ELF-1 (cell line): ENCODE data around the gene FGF8.

Experiments
- DNase-seq: peaks from one replicate; pipeline ENCODE4 v3.0.0-alpha.2; 2016; ENCODE audit warnings: low read depth, low spot score

The FGF8 gene

DNA sequence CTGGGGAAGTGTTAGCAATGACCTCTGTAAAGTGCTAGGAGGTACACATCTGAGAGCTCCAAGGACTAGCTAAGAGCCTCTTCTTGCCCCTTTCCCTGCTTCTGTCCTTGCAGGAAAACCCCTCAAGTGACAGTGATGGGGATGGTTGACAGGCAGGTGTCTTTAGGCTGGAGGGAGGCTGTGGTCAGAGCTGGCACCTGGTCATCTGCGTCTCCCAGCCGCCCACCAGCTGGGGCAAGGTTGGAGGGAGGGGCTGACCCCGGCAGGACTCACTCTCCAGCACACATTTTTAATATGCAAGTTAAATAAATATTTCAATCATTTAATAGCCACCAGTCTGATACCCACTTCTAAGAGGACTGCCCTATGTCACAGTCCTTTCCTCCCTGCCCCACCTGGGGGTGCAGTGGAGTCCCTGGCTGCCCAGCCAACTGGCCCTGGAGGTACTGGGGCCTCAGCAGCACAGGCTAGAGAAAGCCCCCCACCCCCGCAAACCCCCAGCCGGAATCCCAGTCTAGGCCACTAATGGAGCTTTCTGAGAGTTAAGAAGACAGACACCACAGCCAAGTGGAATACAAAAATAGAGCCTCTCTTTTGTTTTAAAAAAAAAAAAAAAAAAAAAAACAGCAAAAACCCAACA is 6.3 kb downstream of the FGF8 start:
- no peak for DNase-seq

DNA sequence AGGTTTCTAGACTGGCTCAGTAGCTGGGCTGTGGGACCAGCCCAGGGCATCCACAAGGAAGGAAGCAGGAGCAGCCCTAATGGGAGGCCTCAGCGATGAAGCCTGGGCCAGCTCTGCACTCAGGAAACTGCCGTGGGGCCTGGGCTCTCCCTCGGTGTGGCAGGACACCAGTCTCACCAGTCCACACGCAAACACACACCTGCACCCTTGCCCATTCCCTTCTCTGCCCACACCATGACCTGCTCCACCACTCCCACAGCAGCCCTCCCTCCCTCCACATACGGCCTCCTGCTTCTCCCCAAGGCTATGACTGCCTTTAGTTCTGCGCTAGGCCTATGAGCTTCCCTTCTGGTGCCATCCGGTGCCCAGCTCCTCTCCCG is 7.1 kb downstream of the FGF8 start:
- no peak for DNase-seq

DNA sequence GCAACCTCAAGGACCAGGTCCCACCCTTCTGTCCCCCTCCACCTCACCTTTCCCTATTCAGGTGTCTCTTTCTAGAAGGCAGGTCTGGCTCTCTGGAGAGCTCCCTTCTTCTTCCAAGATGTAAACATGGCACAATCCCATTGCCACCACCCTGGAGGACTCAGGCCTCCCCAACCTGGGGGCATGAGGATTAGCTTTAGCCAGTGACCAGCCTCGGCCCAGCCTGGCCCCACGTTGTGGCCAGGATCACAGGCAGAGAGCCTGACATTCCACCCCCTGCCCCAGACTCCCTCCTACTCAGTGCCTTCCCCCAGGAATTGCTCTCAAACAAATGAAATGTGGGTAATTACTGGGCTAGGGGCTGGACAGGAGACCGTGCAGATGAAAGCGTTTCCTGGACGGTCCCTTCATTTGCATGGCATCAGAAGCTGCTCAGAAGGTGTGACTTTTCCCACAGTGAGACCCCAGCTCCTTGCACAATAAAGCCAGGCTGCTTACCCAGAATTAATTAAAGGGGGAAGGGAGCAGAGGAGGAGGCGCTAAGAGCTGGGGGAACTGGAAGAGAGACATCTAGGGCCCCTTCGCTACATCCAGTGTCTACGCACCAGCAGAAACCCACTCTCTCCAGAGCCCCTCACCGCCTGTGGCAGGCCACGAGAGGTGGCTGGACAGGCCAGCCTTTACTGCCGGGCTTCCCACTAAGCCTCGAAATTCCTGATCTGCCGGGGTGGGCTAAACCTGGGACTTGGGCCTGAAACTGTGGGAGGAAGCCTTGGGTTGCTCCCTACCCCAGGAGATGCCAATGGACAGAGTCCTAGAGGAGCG is 7.7 kb downstream of the FGF8 start:
- DNase-seq, result peak; percentile 52

DNA sequence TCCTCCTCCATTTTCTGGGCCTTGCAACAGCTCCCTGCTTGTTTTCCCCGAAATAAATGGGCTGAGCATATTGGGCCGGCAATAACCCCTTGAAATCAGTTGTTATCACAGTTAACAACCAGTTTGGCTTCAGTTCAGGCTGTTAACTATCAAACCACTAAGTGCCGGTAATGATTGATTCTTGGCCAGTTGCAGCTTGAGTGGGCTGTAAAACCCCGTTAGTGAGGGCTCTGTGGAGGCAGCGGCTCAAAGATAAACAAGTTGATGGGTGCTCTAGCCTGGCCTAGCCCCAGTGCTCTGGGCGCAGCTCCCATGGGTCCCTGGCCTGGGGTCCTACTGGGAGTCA is 8.3 kb downstream of the FGF8 start:
- DNase-seq, result no peak

GRCh38 chr10:101766753-101767599 is 8.9 kb downstream of the FGF8 start:
- DNase-seq, result no peak

DNA sequence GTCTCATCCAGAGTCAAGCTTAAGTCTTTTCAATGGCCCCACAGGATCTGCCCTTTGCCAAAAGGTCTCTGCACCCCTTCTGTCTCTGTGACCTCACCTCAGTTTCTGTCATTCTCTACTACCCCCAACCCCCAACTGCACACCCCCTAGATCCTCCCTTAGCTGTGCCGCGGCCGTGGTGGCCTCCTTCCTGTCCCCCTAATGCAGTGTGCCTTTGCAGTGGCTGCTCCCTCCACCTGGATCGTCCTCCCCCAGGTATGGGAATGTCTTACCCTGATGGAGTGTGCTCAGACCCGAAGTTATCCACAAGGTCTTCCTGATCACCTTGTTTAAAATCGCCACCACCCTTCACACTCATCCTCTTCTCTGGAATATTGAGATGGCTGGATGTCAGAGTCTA is 9.6 kb downstream of the FGF8 start:
- DNase-seq, result no peak

DNA sequence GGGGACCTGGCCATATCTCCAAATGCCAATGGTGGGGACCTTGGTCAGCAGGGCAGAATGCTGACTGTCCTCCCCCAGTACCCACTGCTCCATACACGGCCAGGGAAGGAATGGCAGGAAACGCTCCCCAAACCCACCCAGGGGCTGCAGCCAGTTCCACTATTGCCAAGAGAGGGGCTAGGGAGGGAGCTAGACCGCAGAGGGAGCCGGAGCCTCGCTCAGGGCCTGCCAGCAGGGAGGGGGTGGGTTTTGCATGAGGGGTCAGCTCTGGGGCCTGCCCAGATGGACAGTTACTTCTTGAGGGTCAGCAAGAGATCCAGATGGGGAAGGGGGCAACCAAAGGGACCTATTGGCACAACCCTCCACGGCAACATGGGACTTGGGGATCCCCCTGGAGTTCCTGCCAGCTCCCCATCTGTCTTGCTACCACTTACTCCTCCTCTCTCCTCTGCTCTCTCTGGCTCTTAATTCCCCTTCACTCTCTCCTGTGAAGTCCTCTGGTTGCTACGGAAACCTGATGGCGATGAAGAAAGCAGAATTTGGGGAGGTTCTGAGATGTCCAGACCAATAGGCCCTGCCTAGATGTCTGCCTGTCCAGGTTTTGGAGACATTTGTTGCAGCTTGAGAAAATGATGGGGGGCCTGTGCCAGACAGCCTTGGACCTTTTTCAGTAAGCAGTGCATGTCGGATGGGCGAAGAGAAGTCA is 12.6 kb downstream of the FGF8 start:
- DNase-seq, result no peak

GRCh38 chr10:101762736-101763135 is 13.2 kb downstream of the FGF8 start:
- no peak for DNase-seq

DNA sequence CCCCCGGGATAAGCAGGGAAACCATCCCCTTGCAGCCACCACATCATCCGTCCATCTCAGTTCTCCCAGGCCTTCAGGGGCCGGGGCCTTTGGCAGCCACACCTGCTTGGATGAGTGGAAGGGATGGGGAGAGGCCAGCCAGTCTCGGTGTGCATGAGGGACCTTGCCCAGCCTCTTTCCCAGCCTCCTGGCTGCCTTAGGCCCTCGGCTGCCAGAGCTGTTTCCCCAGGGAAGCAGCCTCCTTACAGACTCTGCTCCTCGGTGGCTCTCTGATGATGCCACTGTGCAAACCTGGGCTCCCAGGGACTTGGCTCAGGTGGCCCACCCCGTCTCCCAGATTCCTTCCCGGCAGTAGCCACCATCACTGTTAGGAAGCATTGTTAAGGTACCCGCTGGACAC is 14.7 kb downstream of the FGF8 start:
- no peak for DNase-seq

- no peak for DNase-seq
Measured at GRCh38 chr10:101760510-101760909, 15.4 kb downstream of the FGF8 start.

DNA sequence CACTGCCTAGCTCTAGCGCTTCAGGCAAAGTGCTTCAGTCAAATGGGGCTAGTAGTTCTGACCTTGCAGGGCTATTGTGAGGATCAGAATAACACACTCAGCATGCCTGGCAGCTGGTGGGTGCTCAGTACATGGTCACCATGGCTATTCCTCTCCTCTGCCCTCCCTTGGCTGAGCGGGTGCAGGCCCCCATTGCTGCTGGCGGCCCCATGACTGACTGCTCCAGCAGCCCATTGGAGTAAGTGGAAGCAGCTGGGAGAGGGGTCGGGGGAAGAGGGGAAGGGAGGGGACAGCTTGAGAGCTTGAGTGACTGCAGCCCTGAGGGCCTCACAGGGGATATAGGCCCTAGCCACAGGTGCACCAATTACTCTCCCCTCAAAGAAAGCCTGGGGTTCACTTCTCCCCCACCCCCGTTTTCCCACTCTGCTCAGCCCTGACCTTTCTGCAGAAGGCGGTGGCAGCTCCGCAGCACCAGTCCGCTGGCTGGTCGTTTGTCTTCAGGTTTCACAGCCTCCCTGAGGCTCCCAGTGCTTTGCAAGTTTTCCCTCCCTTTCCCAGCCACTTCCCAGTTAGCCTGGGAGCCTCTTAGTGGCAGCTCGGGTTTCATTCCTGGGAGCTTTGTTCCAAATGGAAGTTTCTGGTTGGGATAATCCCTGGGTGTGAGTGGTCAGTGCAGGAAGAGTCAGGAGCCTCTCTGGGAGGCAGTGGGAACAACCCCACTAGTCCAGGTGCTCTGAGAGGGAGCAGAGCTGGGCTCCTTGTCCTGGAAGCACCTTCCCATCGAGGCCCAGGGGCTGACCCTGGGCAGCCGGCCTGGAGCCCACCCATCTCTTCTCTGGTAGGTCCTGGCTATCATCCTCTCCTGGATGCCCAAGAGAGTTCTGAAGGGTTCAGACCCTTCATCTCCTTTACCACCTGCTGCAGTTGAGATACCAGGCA is 16.3 kb downstream of the FGF8 start:
- DNase-seq, result peak; percentile 77

- no peak for DNase-seq
Measured at GRCh38 chr10:101758858-101759257, 17.1 kb downstream of the FGF8 start.

DNA sequence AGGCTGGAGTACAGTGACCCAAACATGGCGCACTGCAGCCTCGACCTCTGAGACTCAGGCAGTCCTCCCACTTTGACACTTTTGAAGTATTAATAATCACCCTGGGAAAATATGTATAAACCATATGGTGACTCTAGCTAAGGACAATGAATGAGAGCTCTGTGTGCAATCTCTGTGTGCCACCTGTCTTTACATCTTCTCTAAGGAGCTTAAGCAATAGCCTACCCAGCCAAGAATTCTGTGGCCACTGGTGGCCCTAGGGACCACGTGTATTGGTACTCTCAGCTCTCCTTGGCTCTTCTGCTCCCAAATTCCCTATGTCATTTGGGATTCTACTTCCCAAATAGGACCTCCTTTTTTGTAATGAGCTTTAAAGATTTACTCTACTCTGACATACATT is 23.7 kb downstream of the FGF8 start:
- no peak for DNase-seq

DNA sequence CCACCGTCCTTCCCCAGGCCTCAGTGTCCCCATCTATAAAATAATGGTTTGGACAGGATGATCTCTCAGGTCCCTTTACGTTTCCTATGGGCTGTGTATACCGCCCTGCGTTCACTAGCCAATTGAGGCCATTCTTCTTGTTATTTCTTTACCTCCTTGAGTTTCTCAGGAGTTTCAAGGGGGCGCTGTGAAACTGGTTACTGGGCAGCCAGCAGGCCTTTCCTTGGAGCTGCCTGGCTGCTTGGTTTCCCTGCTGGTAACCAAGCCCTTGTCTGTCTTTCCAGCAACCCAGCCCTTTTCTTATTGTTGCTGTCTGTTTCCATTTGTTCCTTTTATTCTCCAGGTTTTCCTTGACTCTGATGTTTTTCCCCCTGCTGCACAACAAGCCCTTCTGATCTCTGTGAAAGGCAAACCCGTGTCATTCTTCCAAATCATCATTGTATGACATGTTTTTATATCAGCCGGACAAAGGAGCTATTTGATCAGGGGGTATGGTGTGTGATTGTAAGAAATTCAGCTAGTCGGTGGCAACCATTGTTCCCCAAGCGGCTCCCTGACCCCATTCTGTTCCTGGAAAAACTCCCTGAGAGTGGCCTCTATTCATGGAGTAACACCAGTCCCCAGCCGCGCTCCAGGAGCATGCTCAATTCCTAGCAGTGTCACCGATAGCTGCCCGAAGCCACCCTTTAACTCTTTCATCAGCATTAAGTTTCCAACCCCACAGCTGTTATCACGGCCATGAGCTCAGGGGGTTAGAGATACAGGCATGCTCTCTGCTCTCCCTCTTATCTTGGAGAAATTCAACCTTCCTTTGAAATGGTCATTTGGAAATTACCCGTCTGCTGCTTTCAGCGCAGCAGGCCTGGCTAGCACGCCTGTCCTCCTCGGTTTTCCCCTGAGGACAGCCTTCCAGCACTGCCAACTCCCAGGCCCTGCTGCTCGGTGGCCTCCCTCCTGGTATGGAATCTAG is 26.6 kb downstream of the FGF8 start:
- DNase-seq, result peak; percentile 85

DNA sequence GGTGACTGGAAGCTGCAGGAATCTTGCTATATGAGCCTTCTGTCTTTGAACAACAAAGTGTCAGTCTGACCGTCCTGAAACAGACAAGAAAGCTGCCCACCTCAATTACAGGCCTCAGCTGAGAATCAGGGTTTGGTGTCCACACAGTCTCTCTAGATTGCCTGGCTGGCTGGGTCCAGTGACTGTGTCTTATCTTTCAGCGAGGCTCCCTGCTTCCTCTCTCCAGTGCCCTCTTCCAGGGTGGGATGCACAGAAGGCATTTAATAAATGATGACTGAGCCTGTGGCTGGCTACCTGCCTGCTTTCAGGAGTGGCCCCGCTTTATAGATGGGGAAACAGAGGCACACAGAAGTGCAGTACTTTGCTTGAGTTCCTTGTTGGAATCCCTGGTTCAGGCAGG is 27.4 kb downstream of the FGF8 start:
- no peak for DNase-seq

DNA sequence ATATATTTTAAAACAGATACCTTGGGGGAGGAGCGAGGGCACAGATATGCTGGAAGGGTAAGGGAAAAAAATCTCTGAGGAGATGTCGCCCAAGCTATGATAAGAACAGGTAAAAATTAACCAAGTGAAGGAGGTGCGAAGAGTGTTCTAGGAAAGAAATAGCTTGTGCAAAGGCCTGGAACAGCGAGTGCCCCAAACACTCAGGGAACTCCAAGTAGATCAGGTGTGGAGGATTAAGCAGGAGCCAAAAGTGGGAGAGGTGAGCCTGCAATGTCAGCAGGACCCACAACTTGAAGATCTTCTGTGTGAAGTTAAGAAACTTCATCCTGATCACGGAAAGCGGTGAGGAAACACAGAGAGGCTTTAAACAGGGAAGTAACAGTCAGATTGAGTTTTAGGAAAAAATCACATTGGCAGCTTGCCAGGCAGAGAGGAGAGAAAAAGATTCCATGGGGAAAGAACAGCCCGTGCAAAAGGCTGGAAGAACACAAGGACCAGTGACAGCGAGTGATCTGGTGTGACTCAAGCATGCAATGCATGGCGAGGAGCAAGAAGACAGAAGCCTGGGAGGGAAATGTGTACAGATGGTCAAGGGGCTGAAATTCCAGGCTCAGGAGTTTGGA is 30.7 kb downstream of the FGF8 start:
- no peak for DNase-seq

DNA sequence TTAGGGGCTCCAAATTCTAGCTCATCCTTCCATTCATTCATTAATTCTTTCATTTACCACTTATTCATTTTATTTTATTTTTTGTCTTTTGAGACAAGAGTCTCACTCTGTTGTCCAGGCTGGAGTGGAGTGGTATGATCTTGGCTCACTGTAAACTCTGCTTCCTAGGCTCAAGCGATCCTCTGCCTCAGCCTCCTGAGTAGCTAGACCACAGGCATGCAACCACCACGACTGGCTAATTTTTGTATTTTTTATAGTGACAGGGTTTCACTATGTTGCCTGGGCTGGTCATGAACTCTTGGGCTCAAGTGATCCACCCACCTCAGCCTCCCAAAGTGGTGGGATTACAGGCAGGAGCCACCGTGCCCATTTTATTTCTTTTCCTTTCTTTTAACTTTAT is 31.6 kb downstream of the FGF8 start:
- DNase-seq, result no peak

DNA sequence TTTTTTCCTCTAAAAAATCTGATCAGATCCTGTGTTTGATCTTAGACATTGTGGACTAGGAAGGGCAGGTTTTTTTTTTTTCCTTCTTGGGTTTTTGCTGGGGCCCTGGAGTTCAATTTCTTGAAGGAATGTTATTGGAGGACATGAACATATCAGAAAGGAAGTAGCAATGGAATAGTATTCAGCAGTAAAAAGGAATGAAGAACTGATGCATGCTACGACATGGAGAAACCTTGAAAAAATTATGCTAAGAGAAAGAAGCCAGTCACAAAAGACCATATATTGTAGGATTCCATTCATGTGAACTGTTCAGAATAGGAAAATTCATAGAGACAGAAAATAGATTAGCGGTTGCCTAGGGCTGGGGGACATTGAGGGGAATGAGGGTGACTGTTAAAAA is 34.0 kb downstream of the FGF8 start:
- DNase-seq, result no peak

DNA sequence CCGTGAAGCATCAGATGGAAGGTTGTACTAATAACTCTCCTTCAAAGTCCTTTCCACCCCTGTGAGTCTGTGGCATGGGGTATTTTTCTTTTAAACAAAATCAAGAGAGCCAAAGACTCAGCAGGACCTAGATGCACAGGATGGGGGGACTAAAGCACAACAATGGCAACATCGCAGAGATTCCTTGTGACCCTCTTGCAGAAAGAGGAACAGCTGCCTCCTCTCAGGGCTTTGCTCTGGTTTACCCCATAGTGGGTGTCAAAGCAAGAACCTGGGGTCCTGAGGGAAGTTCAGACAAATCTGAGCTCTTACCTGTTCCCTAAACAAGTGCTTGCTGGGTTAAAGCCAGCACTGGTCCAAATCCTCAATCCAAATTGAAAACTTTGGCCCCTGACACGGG is 39.2 kb downstream of the FGF8 start:
- DNase-seq, result no peak
